ENCODE results near the gene GPBP1L1.

The GPBP1L1 gene

DNA sequence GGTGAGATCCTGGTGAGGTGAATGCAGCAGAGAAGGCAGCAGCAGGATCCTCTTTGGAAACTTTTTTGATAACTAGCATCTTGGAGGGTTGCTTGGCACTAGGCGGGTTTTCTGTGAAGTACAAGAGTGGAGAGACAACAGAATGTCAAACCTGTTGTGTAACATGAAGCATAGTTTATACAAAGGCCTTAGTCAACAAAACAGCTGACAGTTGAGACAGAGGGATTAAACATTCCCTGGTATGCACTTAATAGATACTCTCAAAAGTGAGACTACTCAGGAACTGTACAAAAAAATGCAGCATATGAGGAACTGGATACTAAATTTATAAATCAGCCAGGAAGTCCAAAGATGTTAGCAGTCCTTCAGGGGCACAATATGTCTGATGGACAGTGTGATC lies 46.0 kb downstream of the GPBP1L1 start:
- no peak for DNase-seq (ENCODE audit: low read depth)
- no peak overlapping the region for H3K4me3 ChIP-seq (ENCODE audit: low read depth, low read length)
- TF ChIP-seq, protein P1, sequence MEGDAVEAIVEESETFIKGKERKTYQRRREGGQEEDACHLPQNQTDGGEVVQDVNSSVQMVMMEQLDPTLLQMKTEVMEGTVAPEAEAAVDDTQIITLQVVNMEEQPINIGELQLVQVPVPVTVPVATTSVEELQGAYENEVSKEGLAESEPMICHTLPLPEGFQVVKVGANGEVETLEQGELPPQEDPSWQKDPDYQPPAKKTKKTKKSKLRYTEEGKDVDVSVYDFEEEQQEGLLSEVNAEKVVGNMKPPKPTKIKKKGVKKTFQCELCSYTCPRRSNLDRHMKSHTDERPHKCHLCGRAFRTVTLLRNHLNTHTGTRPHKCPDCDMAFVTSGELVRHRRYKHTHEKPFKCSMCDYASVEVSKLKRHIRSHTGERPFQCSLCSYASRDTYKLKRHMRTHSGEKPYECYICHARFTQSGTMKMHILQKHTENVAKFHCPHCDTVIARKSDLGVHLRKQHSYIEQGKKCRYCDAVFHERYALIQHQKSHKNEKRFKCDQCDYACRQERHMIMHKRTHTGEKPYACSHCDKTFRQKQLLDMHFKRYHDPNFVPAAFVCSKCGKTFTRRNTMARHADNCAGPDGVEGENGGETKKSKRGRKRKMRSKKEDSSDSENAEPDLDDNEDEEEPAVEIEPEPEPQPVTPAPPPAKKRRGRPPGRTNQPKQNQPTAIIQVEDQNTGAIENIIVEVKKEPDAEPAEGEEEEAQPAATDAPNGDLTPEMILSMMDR (IDR thresholded peaks at IDR 0.05; ENCODE audit: insufficient read depth, low read depth, low read length, missing control alignments), result no peak

DNA sequence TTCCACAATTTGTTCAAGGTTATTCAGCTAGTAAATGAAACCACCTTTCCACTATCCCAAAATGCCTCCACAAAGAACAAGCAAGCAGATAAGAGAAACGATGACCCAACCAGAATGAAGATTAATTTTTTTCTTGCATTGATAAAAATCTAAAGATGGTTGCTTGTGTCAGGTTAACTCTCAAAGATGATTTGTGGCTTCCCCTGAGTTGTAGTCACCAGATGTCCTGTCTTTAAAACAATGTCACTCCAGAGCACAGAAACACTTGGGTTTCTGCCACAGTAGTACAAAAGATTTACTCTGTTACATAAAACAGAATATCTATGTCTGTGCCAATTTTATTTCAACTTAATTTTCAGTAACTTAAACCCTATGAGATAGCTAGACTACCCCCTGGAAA lies 51.1 kb downstream of the GPBP1L1 start:
- TF ChIP-seq, protein P1 (IDR thresholded peaks at IDR 0.05; ENCODE audit: insufficient read depth, low read depth, low read length, missing control alignments), result no peak
- H3K4me3 ChIP-seq (ENCODE audit: low read depth, low read length), result no peak overlapping the region
- no peak for DNase-seq (ENCODE audit: low read depth)

DNA sequence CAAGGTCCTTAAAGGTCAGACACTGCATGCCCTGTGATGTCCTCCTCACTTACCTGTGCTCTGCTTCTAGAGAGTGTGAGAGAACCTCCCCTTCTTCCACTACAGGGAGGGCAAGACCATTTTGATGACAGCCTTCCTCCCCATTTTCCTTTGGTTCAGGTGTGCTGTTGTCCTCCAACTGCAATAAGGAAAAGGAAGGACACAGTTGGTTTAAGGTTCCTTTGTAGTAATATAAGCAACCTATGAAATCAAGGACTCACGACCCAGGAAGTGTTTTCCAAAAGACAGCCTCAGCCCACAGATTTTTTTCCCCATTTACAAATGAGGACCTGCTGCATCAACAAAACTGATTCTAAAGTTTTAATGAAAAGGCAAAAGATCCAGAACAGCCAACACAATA lies 55.9 kb downstream of the GPBP1L1 start:
- no peak for DNase-seq (ENCODE audit: low read depth)
- H3K4me3 ChIP-seq (ENCODE audit: low read depth, low read length), result no peak overlapping the region
- TF ChIP-seq, protein P1 (IDR thresholded peaks at IDR 0.05; ENCODE audit: insufficient read depth, low read depth, low read length, missing control alignments), result no peak

DNA sequence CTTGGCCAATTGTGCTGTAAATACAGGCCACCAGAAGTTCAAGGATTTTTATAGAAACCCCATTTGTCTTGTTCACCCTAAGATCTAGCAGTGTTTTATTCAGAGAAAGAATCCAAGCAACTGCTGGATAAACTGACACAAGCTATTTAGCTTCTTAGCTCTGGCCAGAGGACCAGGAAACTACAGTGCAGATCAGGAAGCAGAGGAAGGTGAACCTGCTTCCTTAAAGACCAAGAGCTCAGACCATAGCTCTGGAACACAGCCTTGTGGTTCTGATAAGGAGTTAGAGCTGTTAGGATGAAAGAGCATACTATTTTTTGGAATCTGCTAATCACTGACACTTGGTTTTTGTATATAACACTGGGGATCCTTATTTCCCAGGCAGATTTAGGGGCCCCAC lies 57.3 kb downstream of the GPBP1L1 start:
- no peak overlapping the region for H3K4me3 ChIP-seq (ENCODE audit: low read depth, low read length)
- TF ChIP-seq, protein P1 (IDR thresholded peaks at IDR 0.05; ENCODE audit: insufficient read depth, low read depth, low read length, missing control alignments), result no peak
- DNase-seq (ENCODE audit: low read depth), result no peak

DNA sequence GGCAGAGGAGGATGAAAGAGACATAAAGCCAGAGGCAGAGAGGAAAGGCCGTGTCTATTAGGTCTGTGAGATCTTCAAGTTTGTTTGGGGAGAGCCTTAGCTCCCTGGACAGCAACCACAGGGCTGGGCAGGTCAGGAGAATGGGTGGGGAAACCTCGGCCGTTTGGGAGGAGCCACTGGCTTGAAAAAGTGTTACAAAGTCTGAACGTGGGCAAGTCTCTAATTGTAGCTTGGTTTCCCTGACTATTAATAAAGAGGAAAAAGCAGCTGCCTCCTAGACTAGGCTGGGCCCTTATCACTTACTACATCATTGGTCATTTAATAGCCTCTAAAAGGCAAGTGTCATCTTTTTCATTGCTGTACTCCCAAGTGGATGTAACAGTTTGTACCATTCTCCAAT lies 62.4 kb downstream of the GPBP1L1 start, which contains the start of gene CCDC17:
Gene CCDC17 (minus strand): TSS at position 83 of the 400 bp plus-strand sequence. CDS start 145 bp downstream, outside the sequence.
- H3K4me3 ChIP-seq (ENCODE audit: low read depth, low read length), result no peak within 1 kb of the TSS
- TF ChIP-seq, protein P1 (IDR thresholded peaks at IDR 0.05; ENCODE audit: insufficient read depth, low read depth, low read length, missing control alignments), result no peak
- no peak for DNase-seq (ENCODE audit: low read depth)

DNA sequence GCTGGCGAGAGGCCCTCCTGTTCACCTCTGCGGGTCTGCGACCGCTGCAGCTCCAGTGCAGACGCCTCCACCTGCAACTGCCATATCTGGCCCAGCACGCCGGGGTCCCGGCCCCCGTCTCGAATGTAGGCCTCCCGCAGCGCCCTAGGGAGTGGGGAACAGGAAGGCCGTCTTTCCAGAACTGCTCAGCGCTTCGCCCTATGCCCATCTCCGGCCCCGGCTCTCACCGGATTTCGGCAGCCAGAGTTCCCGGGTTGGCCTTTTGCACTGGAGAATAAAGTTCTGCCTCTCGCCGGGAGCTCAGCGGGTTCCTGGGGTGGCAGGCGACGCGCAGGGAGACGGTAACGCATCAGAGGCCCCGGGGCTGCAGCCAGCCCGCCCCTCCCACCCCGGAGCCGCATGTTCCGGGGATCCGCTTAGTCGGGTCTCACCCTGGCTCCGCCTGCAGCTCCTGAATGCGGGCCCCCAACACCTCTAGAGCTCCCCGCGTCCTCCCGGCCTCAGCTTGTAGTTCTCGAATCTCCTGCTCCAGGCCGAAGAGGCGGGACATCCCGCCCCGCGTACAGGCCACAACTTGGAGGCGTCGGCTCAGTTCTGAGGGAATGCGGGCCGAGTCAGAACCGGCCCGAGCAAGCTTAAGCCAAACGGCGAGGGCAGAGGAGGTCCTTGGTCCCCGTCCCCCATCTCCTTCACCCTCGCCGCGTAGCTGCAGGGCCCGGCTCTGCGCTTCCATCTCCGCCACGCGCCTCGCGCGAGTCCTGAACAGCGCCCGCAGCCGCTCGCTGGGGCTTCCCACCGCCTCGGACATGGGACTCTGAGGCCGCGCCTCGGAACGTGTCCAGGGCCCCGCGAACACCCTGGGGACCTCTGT lies 63.6 kb downstream of the GPBP1L1 start:
- TF ChIP-seq, protein P1 (IDR thresholded peaks at IDR 0.05; ENCODE audit: insufficient read depth, low read depth, low read length, missing control alignments), result no peak
- DNase-seq (ENCODE audit: low read depth), result no peak
- H3K4me3 ChIP-seq (ENCODE audit: low read depth, low read length), result no peak overlapping the region
